Activated CD4-positive, alpha-beta T cell treated with anti-CD3 and anti-CD28 coated beads, Interleukin-2, amount 50 U/mL, for 16 hours (primary cell): ENCODE results near the gene CNTN4.
"Not testable (repeated sequence)": the region's sequence is repeated elsewhere in the genome, so short reads cannot be mapped to it uniquely, and the experiment has no call there.

Source experiments
- DNase-seq: peaks from one replicate; pipeline ENCODE4 v3.0.0-alpha.2; 2020

The CNTN4 gene

GRCh38 chr3:2098398-2099027, at the start of gene CNTN4:
TSS of gene CNTN4 (plus strand) at chr3:2098866.
- peak; percentile 21 for DNase-seq

GRCh38 chr3:2061360-2061759, 37.3 kb upstream of the CNTN4 start:
- no peak for DNase-seq

GRCh38 chr3:2071531-2071930, 27.1 kb upstream of the CNTN4 start:
- no peak for DNase-seq

- DNase-seq, result no peak
These were observed 19.8 kb upstream of the CNTN4 start for GRCh38 chr3:2078821-2079220.

GRCh38 chr3:2082871-2083480, 15.7 kb upstream of the CNTN4 start:
- DNase-seq, result no peak

GRCh38 chr3:2083558-2083957, 15.1 kb upstream of the CNTN4 start:
- not testable (repeated sequence) for DNase-seq

- no peak for DNase-seq
These were observed 8.4 kb upstream of the CNTN4 start for GRCh38 chr3:2090095-2090911.

GRCh38 chr3:2092758-2093157, 5.9 kb upstream of the CNTN4 start:
- DNase-seq, result no peak

- no peak for DNase-seq
These were observed 3.7 kb upstream of the CNTN4 start for GRCh38 chr3:2094941-2095340.

- DNase-seq, result no peak
These were observed 2.5 kb upstream of the CNTN4 start for GRCh38 chr3:2096216-2096615.

- DNase-seq, result no peak
These were observed 950 bp upstream of the CNTN4 start for GRCh38 chr3:2097641-2098191.

GRCh38 chr3:2099028-2099671, 484 bp downstream of the CNTN4 start:
- DNase-seq, result no peak

- no peak for DNase-seq
These were observed 1.1 kb downstream of the CNTN4 start for GRCh38 chr3:2099779-2100191.

GRCh38 chr3:2106438-2106837, 7.8 kb downstream of the CNTN4 start:
- no peak for DNase-seq

- DNase-seq, result no peak
These were observed 12.0 kb downstream of the CNTN4 start for GRCh38 chr3:2110597-2111117.

- no peak for DNase-seq
These were observed 16.1 kb downstream of the CNTN4 start for GRCh38 chr3:2114617-2115275.

- no peak for DNase-seq
These were observed 32.1 kb downstream of the CNTN4 start for GRCh38 chr3:2130726-2131125.

- DNase-seq, result no peak
These were observed 34.5 kb downstream of the CNTN4 start for GRCh38 chr3:2133146-2133545.

- DNase-seq, result no peak
These were observed 39.0 kb downstream of the CNTN4 start for GRCh38 chr3:2137651-2138050.

- DNase-seq, result no peak
These were observed 42.8 kb downstream of the CNTN4 start for GRCh38 chr3:2141482-2141881.

- DNase-seq, result no peak
These were observed 50.1 kb downstream of the CNTN4 start for GRCh38 chr3:2148561-2149340.

- DNase-seq, result no peak
These were observed 54.4 kb downstream of the CNTN4 start for GRCh38 chr3:2153053-2153452.
